Left ventricle myocardium superior (tissue), 1 donor: Measurements from ENCODE around the gene MYH16. TPM values are rescaled to one million over a fixed set of nuclear protein-coding genes. Genes with fewer than 3 reads are reported as not detected.
A peak's percentile ranks its signal among the peaks of the same experiment; 100 is the strongest.
"Not testable (repeated sequence)": the region's sequence is repeated elsewhere in the genome, so short reads cannot be mapped to it uniquely, and the experiment has no call there.

ENCODE experiments used
- ATAC-seq: fragments of 200-7000 bp; cut with Tn5 transposase; one replicate; pipeline ENCODE4 v1.9.1; 2020; ENCODE audit warnings: mild to moderate bottlenecking, moderate library complexity
- DNase-seq: peaks from one replicate; pipeline ENCODE4 v3.0.0-alpha.2; 2020
- intact Hi-C: fragments of 100-400 bp; cut with micrococcal nuclease; formaldehyde crosslinking; loops from one replicate; pipeline ENCODE4 v1.11.0; 2022
- total RNA-seq: library from RNA; stranded (reverse); fragmentation: NEBNext Ultra II Directional; extraction: Animal tissue kit (Norgen Biotek cat#: 25700); gene quantifications from one replicate; pipeline ENCODE4 v1.2.1, GENCODE V29; 2021
- donor health status: DM: no; HTN: yes; CAD: no; lungs with severe emphysema.

Gene MYH16
- total RNA-seq, 1 donor from 2014 or later: not detected

GRCh38 chr7:99330314-99330961 lies 57.8 kb downstream of the MYH16 start:
- intact Hi-C loops: not testable (repeated sequence)

GRCh38 chr7:99331002-99331401 lies 58.4 kb downstream of the MYH16 start:
- intact Hi-C loops: no loop called here
- DNase-seq (no peak), ATAC-seq (no peak)

More at GRCh38 chr7:99330314-99330961, 57.8 kb downstream of the MYH16 start:
- not testable (repeated sequence) for DNase-seq
- ATAC-seq: peak; percentile 5

- ATAC-seq (no peak), DNase-seq (no peak)
- intact Hi-C loops: no loop called here
Observed at GRCh38 chr7:99339595-99339994, 67.0 kb downstream of the MYH16 start.

- ATAC-seq (no peak), DNase-seq (no peak)
- intact Hi-C loops: no loop called here
Observed at GRCh38 chr7:99340659-99341058, 68.0 kb downstream of the MYH16 start.

GRCh38 chr7:99344061-99344647 lies 71.5 kb downstream of the MYH16 start:
- ATAC-seq: no peak
- no peak for DNase-seq

GRCh38 chr7:99350641-99351040 lies 78.0 kb downstream of the MYH16 start:
- ATAC-seq, intact Hi-C loops, DNase-seq: not testable (repeated sequence)

More at GRCh38 chr7:99344061-99344647, 71.5 kb downstream of the MYH16 start:
- intact Hi-C loops: no loop called here

- intact Hi-C loops: no loop called here
- ATAC-seq (no peak), DNase-seq (no peak)
Observed at GRCh38 chr7:99352247-99352646, 79.6 kb downstream of the MYH16 start.

- ATAC-seq (no peak), DNase-seq (no peak)
- intact Hi-C loops: no loop called here
Observed at GRCh38 chr7:99355098-99355497, 82.5 kb downstream of the MYH16 start.

GRCh38 chr7:99357701-99358490 lies 85.3 kb downstream of the MYH16 start:
- DNase-seq: no peak
- intact Hi-C loops: no loop called here
- peak; percentile 66 for ATAC-seq

- intact Hi-C loops, ATAC-seq, DNase-seq: not testable (repeated sequence)
Observed at GRCh38 chr7:99358521-99358920, 85.9 kb downstream of the MYH16 start.

GRCh38 chr7:99359465-99360154 lies 87.0 kb downstream of the MYH16 start:
- intact Hi-C loops: no loop called here
- DNase-seq (no peak), ATAC-seq (no peak)

Other genes starting within 250 kb of the MYH16 start
- 11.5 TPM for gene SMURF1, start 128.7 kb upstream of the MYH16 start, total RNA-seq
- gene KPNA7, start 64.7 kb upstream of the MYH16 start, total RNA-seq: not detected
- gene ARPC1A, start 53.1 kb downstream of the MYH16 start, total RNA-seq: 161 TPM
- 38.7 TPM for gene ARPC1B, start 101.9 kb downstream of the MYH16 start, total RNA-seq
- gene PDAP1, start 135.8 kb downstream of the MYH16 start, total RNA-seq: 97.2 TPM
- 36.0 TPM for gene BUD31, start 136.1 kb downstream of the MYH16 start, total RNA-seq
- gene PTCD1, start 166.0 kb downstream of the MYH16 start, total RNA-seq: 3.1 TPM
- 19.8 TPM for gene CPSF4, start 166.1 kb downstream of the MYH16 start, total RNA-seq
- gene ATP5MF, start 193.3 kb downstream of the MYH16 start, total RNA-seq: 883 TPM
- 2.9 TPM for gene ZNF789, start 200.1 kb downstream of the MYH16 start, total RNA-seq
- gene ZNF394, start 227.4 kb downstream of the MYH16 start, total RNA-seq: 17.4 TPM
- gene ZKSCAN5, start 231.8 kb downstream of the MYH16 start, total RNA-seq: 6.3 TPM